HCT116 (cell line): Measurements from ENCODE around the gene BEND5. TPM values are rescaled to one million over a fixed set of nuclear protein-coding genes. Genes with fewer than 3 reads are reported as not detected.

ENCODE experiments used
- ATAC-seq: fragments of 200-7000 bp; cut with Tn5 transposase; 2 replicates; pipeline ENCODE4 v1.9.1; 2020; ENCODE audit warnings: mild to moderate bottlenecking, moderate library complexity
- BruUV-seq: library from RNA; stranded (reverse); fragments of 400-500 nt; replicated peaks from 2 replicates; lab custom pipeline; 2021; lab: Mats Ljungman, UMichigan
- CTCF ChIA-PET: fragments of 300-600 bp; sonication (Branson Sonifier 250); formaldehyde crosslinking; loops from one replicate; lab custom pipeline; 2021; ENCODE audit warnings: antibody characterized with exemption; lab: Charles Lee
- POLR2A ChIA-PET: fragments of 300-600, 350-600 bp; sonication (Branson Sonifier 250); formaldehyde crosslinking; loops from one replicate; lab custom pipeline; 2021; ENCODE audit warnings: antibody characterized with exemption; lab: Charles Lee
- RAD21 ChIA-PET, 2 experiments: fragments of 300-600 bp; sonication (Branson Sonifier 250); formaldehyde crosslinking; loops; one replicate each; lab custom pipeline; 2023; ENCODE audit warnings: low total read pairs in 2 of 2; ENCODE audit not compliant: uncharacterized antibody in 2 of 2, unreplicated experiment in 2 of 2, low non-redundant PET in 1 of 2; lab: Charles Lee
- DNase-seq: peaks from one replicate; pipeline ENCODE4 v3.0.0-alpha.2; 2010; ENCODE audit warnings: low read depth, low spot score
- H2AFZ ChIP-seq: fragments of 200-600 bp; shearing (Covaris generic), sonication (generic); 2 replicates; pipeline ENCODE4 v1.6.1; 2017; ENCODE audit warnings: low read depth, mixed run types, mixed read lengths, antibody characterized with exemption, low read length; ENCODE audit not compliant: poor library complexity, severe bottlenecking
- H3K27ac ChIP-seq: 2 replicates; pipeline ENCODE4 v1.5.1; 2012; ENCODE audit warnings: low read depth, low read length
- H3K27me3 ChIP-seq: fragments of 200-600 bp; sonication (generic); 2 replicates; pipeline ENCODE4 v1.6.1; 2016; ENCODE audit warnings: mixed run types, low read length, mixed read lengths; ENCODE audit not compliant: insufficient read depth
- H3K36me3 ChIP-seq, 2 experiments: fragments of 200-500 bp in 1 of 2; fragments of 200-600 bp in 1 of 2; sonication (Bioruptor generic) in 1 of 2; sonication (generic) in 1 of 2; 2 replicates each; pipeline versions ENCODE4 v1.5.1 to v1.6.1; 2014 to 2016; ENCODE audit warnings: low read length in 2 of 2, inconsistent platforms in 1 of 2, mixed read lengths in 1 of 2, mixed run types in 1 of 2; ENCODE audit not compliant: insufficient read depth in 2 of 2, control insufficient read depth in 1 of 2
- H3K4me1 ChIP-seq, 2 experiments: fragments of 200-600 bp in 1 of 2; sonication (generic) in 1 of 2; 2 replicates each; pipeline versions ENCODE4 v1.5.1 to v1.6.1; 2012 to 2017; ENCODE audit warnings: low read length in 2 of 2, inconsistent platforms in 1 of 2, mild to moderate bottlenecking in 1 of 2, mixed read lengths in 1 of 2, mixed run types in 1 of 2, moderate library complexity in 1 of 2; ENCODE audit not compliant: insufficient read depth in 2 of 2, control insufficient read depth in 1 of 2
- H3K4me2 ChIP-seq: fragments of 200-600 bp; sonication (generic); 2 replicates; pipeline ENCODE4 v1.6.1; 2017; ENCODE audit warnings: mixed run types, low read length, mixed read lengths
- H3K4me3 ChIP-seq, 2 experiments: fragments of 200-600 bp in 1 of 2; sonication (generic) in 1 of 2; replicated peaks in 1 of 2; 2 replicates each; pipeline ENCODE4 v1.5.1; 2011 to 2016; ENCODE audit warnings: low read length in 2 of 2, control low read depth in 1 of 2, low read depth in 1 of 2, mild to moderate bottlenecking in 1 of 2, mixed read lengths in 1 of 2, mixed run types in 1 of 2
- H3K79me2 ChIP-seq: fragments of 200-600 bp; sonication (generic); 2 replicates; pipeline ENCODE4 v1.6.1; 2017; ENCODE audit warnings: mild to moderate bottlenecking, mixed run types, low read length, moderate library complexity, mixed read lengths; ENCODE audit not compliant: insufficient read depth
- H3K9ac ChIP-seq: fragments of 200-600 bp; sonication (generic); 2 replicates; pipeline ENCODE4 v1.6.1; 2016; ENCODE audit warnings: low read length, mixed read lengths
- H3K9me2 ChIP-seq: fragments of 200-600 bp; sonication (generic), shearing (Covaris generic); 2 replicates; pipeline ENCODE4 v1.6.1; 2017; ENCODE audit warnings: mixed run types, mild to moderate bottlenecking, moderate library complexity; ENCODE audit not compliant: insufficient read depth
- H3K9me3 ChIP-seq, 2 experiments: fragments of 200-500 bp in 1 of 2; fragments of 200-600 bp in 1 of 2; sonication (Bioruptor generic) in 1 of 2; sonication (generic) in 1 of 2; 2 replicates each; pipeline ENCODE4 v1.6.1; 2014 to 2017; ENCODE audit warnings: low read length in 2 of 2, mixed read lengths in 2 of 2, inconsistent platforms in 1 of 2, low read depth in 1 of 2, mild to moderate bottlenecking in 1 of 2, mixed run types in 1 of 2, moderate library complexity in 1 of 2; ENCODE audit not compliant: control insufficient read depth in 1 of 2, insufficient read depth in 1 of 2
- H4K20me1 ChIP-seq: fragments of 200-600 bp; sonication (generic), shearing (Covaris generic); 2 replicates; pipeline ENCODE4 v1.6.1; 2017; ENCODE audit warnings: mixed run types, mild to moderate bottlenecking, moderate library complexity; ENCODE audit not compliant: insufficient read depth
- CTCF ChIP-seq, 3 experiments: fragments of 200-600 bp in 1 of 3; sonication (generic) in 1 of 3; IDR thresholded peaks in 2 of 3; conservative IDR thresholded peaks in 1 of 3; 2 replicates each; pipeline ENCODE4 v1.5.1; 2012 to 2017; ENCODE audit warnings: low read depth in 2 of 3, low read length in 2 of 3, antibody characterized with exemption in 1 of 3, borderline replicate concordance in 1 of 3, control low read depth in 1 of 3, mild to moderate bottlenecking in 1 of 3, mixed read lengths in 1 of 3, mixed run types in 1 of 3, moderate library complexity in 1 of 3; ENCODE audit not compliant: insufficient read depth in 1 of 3
- JUND ChIP-seq: IDR thresholded peaks from 2 replicates; pipeline ENCODE4 v1.6.1; 2012
- POLR2AphosphoS5 ChIP-seq: IDR thresholded peaks from 2 replicates; pipeline ENCODE4 v1.6.1; 2011; ENCODE audit warnings: mild to moderate bottlenecking, low read depth, low read length, moderate library complexity
- ZBTB33 ChIP-seq: IDR thresholded peaks from 2 replicates; pipeline ENCODE4 v1.6.1; 2011; ENCODE audit warnings: mild to moderate bottlenecking, low read length, moderate library complexity; ENCODE audit not compliant: insufficient replicate concordance; ENCODE audit errors: extremely low read depth
- intact Hi-C: fragments of 100-400 bp; cut with micrococcal nuclease; formaldehyde crosslinking; loops from 2 replicates; pipeline ENCODE4 v1.10.0; 2022
- total RNA-seq: library from RNA; stranded (reverse); gene quantifications from one replicate; pipeline ENCODE4 v1.2.1, GENCODE V29; 2021; ENCODE audit not compliant: unreplicated experiment

Gene BEND5
- total RNA-seq, 1 experiment from 2014 or later, result not detected

- TF ChIP-seq POLR2AphosphoS5, result no peak
- no peak for TF ChIP-seq CTCF (IDR thresholded peaks at IDR 0.05 in 2 of 3, conservative IDR thresholded peaks at IDR 0.05 in 1 of 3; ENCODE audit: borderline replicate concordance in 1 of 3, insufficient read depth in 1 of 3, low read depth in 2 of 3, low read length in 2 of 3)
- no peak for TF ChIP-seq JUND
- TF ChIP-seq ZBTB33, result no peak
- CTCF ChIA-PET, result no interaction called here
- intact Hi-C loops, result no loop called here
- Histone ChIP-seq H3K79me2 (no peaks in the 10 kb centered on the region), H4K20me1 (no peaks in the 10 kb centered on the region), H3K36me3 (no peaks in the 10 kb centered on the region), H3K4me3 (no peak overlapping the region), H2AFZ (no peak overlapping the region), H3K9ac (no peak overlapping the region), H3K4me1 (no peaks in the 10 kb centered on the region), H3K27me3 (no peaks in the 10 kb centered on the region), H3K9me3 (no peaks in the 10 kb centered on the region), H3K4me2 (no peak overlapping the region), H3K9me2 (no peaks in the 10 kb centered on the region), H3K27ac (no peak overlapping the region)
- no peak for ATAC-seq
- DNase-seq, result no peak
- RAD21 ChIA-PET, result no interaction called here
- POLR2A ChIA-PET, result no interaction called here
- BruUV-seq, result no TSS peak
Measured at GRCh38 chr1:48808496-48808895, 31.8 kb upstream of the BEND5 start.
